HepG2 (cell line): Measurements from ENCODE around the gene ACAP2. TPM values are rescaled to one million over a fixed set of nuclear protein-coding genes. Genes with fewer than 3 reads are reported as not detected.

Source experiments
- AKAP8 ChIP-seq: sonication (generic); formaldehyde crosslinking; IDR thresholded peaks from 2 replicates; pipeline ENCODE4 v1.5.1; 2020; ENCODE audit warnings: mild to moderate bottlenecking, missing genetic modification reagents
- CREM ChIP-seq, 2 experiments: sonication (generic) in 1 of 2; formaldehyde crosslinking in 1 of 2; IDR thresholded peaks; 2 replicates each; pipeline versions ENCODE4 v1.4.0 to v1.6.1; 2016 to 2020; ENCODE audit warnings: antibody characterized with exemption in 1 of 2, mild to moderate bottlenecking in 1 of 2, missing genetic modification reagents in 1 of 2
- HMGXB4 ChIP-seq, 2 experiments: sonication (generic) in 1 of 2; formaldehyde crosslinking in 1 of 2; IDR thresholded peaks; 2 replicates each; pipeline versions ENCODE4 v1.4.0 to v1.6.1; 2018 to 2020; ENCODE audit warnings: missing genetic modification reagents in 2 of 2, borderline replicate concordance in 1 of 2, low read depth in 1 of 2, mild to moderate bottlenecking in 1 of 2, missing biosample characterization in 1 of 2
- SKI ChIP-seq: fragments of 450-650 bp; IDR thresholded peaks from one replicate; pipeline ENCODE4 v1.6.1; 2018; ENCODE audit warnings: mild to moderate bottlenecking; ENCODE audit not compliant: partially characterized antibody
- ZBED4 ChIP-seq: sonication (generic); formaldehyde crosslinking; IDR thresholded peaks from 2 replicates; pipeline ENCODE4 v1.4.0; 2020; ENCODE audit warnings: missing genetic modification reagents, borderline replicate concordance
- ZBTB40 ChIP-seq, 2 experiments: fragments of 450-650 bp in 1 of 2; sonication (generic) in 1 of 2; formaldehyde crosslinking in 1 of 2; IDR thresholded peaks; 2 replicates each; pipeline versions ENCODE4 v1.6.1 to v1.8.0; 2016 to 2022; ENCODE audit warnings: antibody characterized with exemption in 1 of 2, mild to moderate bottlenecking in 1 of 2, missing genetic modification reagents in 1 of 2
- ZNF547 ChIP-seq: sonication (generic); formaldehyde crosslinking; IDR thresholded peaks from 2 replicates; pipeline ENCODE4 v1.5.1; 2020; ENCODE audit warnings: mild to moderate bottlenecking, missing genetic modification reagents
- ZNF574 ChIP-seq: sonication (generic); formaldehyde crosslinking; IDR thresholded peaks from 2 replicates; pipeline ENCODE4 v1.4.0; 2020; ENCODE audit warnings: missing genetic modification reagents
- polyA plus RNA-seq, 8 experiments: library from polyadenylated mRNA; depleted of rRNA in 3 of 8; stranded (reverse) in 7 of 8; unstranded in 1 of 8; fragments of >200 nt; fragmentation: Illumina TruSeq in 4 of 8; extraction: Trizol in 4 of 8; gene quantifications; 2 replicates each; pipeline versions ENCODE4 v1.2.1 to v1.2.3, GENCODE V29; 2011 to 2016; ENCODE audit warnings: low read depth in 4 of 8, missing spikeins in 1 of 8, mixed read lengths in 1 of 8; ENCODE audit not compliant: insufficient read depth in 1 of 8
- total RNA-seq, 5 experiments: library from RNA; depleted of rRNA; stranded (reverse); fragments of >200 nt; fragmentation: Illumina TruSeq; extraction: Trizol; gene quantifications; 2 replicates each; pipeline ENCODE4 v1.2.3, GENCODE V29; 2016; ENCODE audit warnings: low read depth in 1 of 5

The ACAP2 gene
- total and polyA plus RNA-seq, 2 of the 13 experiments (the other 11 are each of a cell fraction or from before 2014, with no cell fraction given), result 7.3 to 23.9 TPM

GRCh38 chr3:195270817-195271409 lies 171.9 kb downstream of the ACAP2 start, which contains the start of gene XXYLT1 (continued):
- no peak for TF ChIP-seq ZBTB40 (IDR thresholded peaks at IDR 0.05)
- TF ChIP-seq ZBTB40 (CRISPR knock-in tag; IDR thresholded peaks at IDR 0.05), result 0 out of 2 replicates have a peak, but pooled peaks have one; percentile 8
- no peak for TF ChIP-seq AKAP8 (CRISPR knock-in tag)
- peak; percentile 46 to 69; a peak in 3 of 4 replicates for TF ChIP-seq HMGXB4 (CRISPR knock-in tag; IDR thresholded peaks at IDR 0.05; ENCODE audit: borderline replicate concordance in 1 of 2, low read depth in 1 of 2)
- TF ChIP-seq ZBED4 (CRISPR knock-in tag), result 0 out of 2 replicates have a peak, but pooled peaks have one; percentile 19
- peak; percentile 70 for TF ChIP-seq ZNF574 (CRISPR knock-in tag)
- peak; percentile 22 for TF ChIP-seq SKI
- no peak for TF ChIP-seq CREM (IDR thresholded peaks at IDR 0.05)
- no peak for TF ChIP-seq CREM (CRISPR knock-in tag; IDR thresholded peaks at IDR 0.05)
- TF ChIP-seq ZNF547, result 0 out of 2 replicates have a peak, but pooled peaks have one; percentile 11
